Measurements from ENCODE around the gene ITPA.

The ITPA gene

GRCh38 chr20:3209257-3209945 lies at the start of gene ITPA:
ITPA (plus strand) TSS chr20:3209498; CDS start chr20:3209552, 54 bp downstream.
- DNase-seq (ENCODE audit: insufficient read length, low spot score) (peak; percentile 76), FAIRE-seq (no peak)

GRCh38 chr20:3160418-3160817 lies 48.9 kb upstream of the ITPA start:
- no peak for DNase-seq (ENCODE audit: insufficient read length, low spot score)
- no peak for FAIRE-seq

DNA sequence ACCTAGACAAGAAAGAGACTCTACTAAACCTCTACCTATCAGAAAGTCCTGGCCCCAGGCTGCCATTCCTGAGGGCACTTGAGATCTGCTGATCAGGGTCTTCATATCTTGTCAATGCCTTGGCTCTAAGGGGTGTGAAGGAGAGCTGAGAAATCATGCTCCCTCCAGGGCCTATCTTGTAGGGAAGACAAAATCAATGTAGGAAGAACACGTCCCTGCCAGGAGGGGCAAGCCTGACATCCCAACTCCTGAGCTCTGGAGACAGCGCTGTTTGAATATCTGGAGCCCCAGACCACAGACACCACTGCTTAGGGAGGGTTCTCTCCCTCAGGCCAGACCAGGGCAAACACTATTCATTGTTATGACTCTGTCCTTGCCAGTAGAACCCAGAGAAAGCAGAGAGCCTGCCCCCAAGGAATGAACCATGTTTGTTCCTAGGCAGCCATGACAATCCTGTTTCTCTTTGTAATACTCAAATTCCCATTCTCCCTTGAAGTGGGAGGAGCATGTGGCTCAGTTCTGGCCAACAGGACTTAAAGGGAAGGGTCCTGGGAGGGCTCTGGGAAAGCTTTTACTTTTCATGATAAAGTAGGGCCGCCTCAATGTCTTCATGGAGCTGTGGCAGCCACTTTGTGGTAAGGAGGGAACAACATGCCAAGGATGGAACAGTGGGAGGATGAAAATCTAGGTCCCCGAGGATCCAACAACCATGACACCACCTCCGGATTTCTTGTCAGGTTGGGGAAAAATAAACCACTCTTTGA lies 47.8 kb upstream of the ITPA start:
- FAIRE-seq = no peak
- DNase-seq (ENCODE audit: insufficient read length, low spot score) = no peak

- FAIRE-seq (no peak), DNase-seq (ENCODE audit: insufficient read length, low spot score) (no peak)
These were observed 47.2 kb upstream of the ITPA start for GRCh38 chr20:3162080-3162611.

GRCh38 chr20:3163099-3164042 lies 45.9 kb upstream of the ITPA start:
- FAIRE-seq (no peak), DNase-seq (ENCODE audit: insufficient read length, low spot score) (no peak)

DNA sequence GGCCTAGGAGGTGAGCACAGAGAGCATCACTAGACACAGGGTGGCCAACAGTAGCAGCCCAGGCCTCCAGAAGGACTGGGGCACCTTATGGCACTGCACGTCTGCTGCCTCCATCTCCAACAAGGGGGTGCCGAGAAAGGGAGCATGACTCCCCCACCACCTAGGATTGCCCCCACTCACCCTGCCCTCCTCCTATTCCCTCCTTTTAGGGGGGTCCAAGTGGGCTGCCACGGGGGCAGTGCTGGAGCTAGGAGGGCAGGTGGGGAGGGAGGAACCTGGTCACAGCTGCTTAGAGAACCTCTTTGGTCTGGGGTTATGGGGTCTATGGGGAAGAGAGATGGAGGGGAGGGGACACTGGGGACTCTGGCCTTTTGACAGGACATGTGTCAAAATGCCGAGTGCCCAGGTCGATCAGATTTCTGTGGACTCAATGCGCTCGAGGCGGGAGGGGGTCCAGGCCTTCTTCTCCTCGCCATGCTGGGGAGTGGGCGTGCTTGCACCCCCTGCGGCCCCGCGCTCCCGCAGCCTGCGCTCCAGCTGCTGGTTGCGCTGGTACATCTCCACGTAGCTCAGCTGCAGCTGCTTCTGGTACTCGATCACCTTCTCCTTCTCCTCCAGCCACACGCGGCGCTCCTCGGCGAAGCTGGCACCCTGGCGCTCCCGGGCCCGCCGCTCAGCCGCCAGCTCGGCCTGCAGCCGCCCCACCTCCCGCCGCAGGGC lies 45.1 kb upstream of the ITPA start:
- DNase-seq (ENCODE audit: insufficient read length, low spot score) (no peak), FAIRE-seq (no peak)

GRCh38 chr20:3164763-3165410 lies 44.4 kb upstream of the ITPA start:
- FAIRE-seq (no peak), DNase-seq (ENCODE audit: insufficient read length, low spot score) (no peak)

GRCh38 chr20:3165473-3166337 lies 43.6 kb upstream of the ITPA start:
- FAIRE-seq = no peak
- DNase-seq (ENCODE audit: insufficient read length, low spot score) = no peak

GRCh38 chr20:3166338-3166912 lies 42.9 kb upstream of the ITPA start:
- FAIRE-seq (no peak), DNase-seq (ENCODE audit: insufficient read length, low spot score) (no peak)

DNA sequence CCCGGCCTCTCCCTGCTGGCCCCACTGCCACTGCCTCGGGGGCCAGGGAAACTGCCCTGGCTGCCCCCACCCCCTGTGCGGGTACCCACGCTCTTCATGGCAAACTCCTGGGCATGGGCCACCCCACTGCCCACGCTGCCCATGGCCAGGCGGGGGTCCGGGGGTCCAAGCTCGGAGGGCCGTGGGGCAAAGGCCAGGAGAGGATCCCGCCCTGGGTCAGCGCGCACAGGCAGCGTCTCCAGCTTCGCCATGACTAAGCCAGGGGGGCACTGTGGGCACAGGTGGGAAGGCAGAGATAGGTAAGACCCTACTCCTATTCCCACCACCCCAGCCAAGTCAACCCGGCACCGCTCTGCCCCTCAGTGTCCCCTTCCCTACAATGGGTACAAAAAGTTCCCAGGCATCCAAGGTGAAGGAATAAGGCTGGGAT lies 42.4 kb upstream of the ITPA start:
- no peak for DNase-seq (ENCODE audit: insufficient read length, low spot score)
- no peak for FAIRE-seq

DNA sequence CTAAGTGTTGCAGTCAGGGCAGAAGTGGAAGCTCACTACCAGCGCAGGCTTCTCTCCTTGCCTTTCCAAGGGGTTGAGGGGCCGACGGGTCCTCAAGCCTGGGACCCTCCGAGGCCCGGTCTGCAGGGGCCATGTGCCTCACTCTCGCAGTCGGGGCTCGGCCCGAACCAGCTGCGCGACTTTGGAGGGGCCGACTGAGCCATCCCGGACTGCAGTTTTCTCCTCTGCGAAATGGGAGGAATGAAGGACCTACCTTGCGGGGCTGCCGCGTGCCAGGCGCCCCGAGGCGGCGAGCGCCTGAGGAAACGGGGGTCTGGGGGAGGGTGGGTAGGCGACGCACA lies 41.6 kb upstream of the ITPA start:
- no peak for FAIRE-seq
- DNase-seq (ENCODE audit: insufficient read length, low spot score) = no peak

DNA sequence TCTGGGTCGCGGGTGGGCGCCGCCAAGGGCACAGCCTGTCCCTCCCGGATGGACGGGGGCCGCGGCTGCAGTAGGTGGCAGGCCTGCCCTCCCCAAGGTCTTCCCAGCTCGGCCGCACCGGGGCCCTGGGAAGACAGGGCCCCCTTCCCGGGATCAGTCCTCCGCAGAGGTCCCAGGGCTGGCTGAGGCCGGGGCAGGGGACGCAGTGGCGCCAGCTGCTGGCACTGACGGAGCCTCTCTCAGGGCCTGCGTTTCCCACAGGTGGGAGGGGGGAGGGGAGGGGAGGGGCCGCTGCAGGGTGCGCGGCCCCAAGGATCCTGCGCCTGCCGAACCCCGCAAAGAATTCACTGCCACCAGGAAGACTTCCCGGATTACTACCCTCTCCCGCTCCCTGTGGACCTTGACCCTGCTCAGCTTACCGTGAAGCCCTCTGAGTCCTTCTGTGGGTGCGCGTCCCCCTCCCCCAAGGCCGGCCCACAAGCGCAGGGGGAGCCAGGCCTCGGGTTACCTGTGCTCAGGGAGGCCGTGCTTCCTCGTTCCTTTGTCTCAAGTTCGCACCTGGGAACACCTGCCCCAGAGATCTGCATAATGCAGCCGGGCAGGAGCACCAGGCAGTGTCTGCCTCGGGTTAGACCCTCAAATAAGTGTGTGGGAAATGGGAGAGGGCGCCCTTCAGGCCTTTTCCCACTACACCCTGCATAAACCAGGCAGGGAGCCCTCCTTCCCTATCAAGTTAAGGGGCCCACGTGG lies 41.0 kb upstream of the ITPA start:
- FAIRE-seq (no peak), DNase-seq (ENCODE audit: insufficient read length, low spot score) (no peak)

GRCh38 chr20:3168829-3169590 lies 40.3 kb upstream of the ITPA start:
- FAIRE-seq = no peak

GRCh38 chr20:3171391-3172125 lies 37.7 kb upstream of the ITPA start:
- FAIRE-seq = no peak
- no peak for DNase-seq (ENCODE audit: insufficient read length, low spot score)

More at GRCh38 chr20:3168829-3169590, 40.3 kb upstream of the ITPA start:
- no peak for DNase-seq (ENCODE audit: insufficient read length, low spot score)

DNA sequence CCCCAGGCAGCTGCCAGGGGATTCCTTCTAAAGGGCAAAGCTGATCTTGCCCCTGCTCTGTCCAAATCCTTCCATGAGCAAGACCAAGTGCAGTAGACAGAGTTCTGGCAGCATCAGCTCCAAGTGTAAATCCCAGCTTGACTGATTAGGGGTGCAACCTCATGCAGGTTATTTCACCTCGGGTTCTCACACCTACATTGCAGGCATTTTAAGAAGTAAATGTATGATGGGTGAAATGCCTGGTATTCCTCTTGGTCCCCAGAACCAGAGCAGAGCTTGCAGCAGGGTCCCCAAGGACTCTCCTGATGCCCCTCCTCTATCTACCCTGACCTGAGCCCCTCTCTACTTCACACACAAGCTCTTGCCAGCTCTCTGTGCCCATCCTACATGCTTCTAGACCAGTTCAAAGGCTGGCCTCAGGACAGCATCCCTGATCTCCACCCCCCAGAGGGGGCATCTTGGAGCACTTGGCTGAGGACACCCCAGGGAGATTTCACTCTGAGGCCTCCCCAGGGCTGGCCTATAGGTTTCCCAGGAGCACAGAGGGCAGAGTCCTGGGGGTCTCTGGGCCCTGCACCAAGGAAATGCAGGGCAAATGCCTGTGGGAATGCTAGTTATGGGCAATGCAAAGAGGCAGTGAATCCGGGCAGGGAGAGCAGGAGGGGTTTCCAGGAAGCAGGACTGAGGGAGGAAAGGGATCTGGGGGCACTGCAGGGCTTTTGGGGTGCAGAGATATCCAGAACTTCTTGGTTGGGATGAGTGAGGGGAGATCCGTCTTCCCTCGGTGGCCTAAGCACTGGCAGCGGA lies 37.0 kb upstream of the ITPA start:
- DNase-seq (ENCODE audit: insufficient read length, low spot score) (no peak), FAIRE-seq (no peak)

Data from HTR-8/SVneo (cell line).